ENCODE measurements around the gene SLC29A3. TPM values are rescaled to one million over a fixed set of nuclear protein-coding genes. Genes with fewer than 3 reads are reported as not detected.

SLC29A3 gene
- total RNA-seq, 2 donors from 2014 or later: 2.5 to 3.6 TPM

DNA sequence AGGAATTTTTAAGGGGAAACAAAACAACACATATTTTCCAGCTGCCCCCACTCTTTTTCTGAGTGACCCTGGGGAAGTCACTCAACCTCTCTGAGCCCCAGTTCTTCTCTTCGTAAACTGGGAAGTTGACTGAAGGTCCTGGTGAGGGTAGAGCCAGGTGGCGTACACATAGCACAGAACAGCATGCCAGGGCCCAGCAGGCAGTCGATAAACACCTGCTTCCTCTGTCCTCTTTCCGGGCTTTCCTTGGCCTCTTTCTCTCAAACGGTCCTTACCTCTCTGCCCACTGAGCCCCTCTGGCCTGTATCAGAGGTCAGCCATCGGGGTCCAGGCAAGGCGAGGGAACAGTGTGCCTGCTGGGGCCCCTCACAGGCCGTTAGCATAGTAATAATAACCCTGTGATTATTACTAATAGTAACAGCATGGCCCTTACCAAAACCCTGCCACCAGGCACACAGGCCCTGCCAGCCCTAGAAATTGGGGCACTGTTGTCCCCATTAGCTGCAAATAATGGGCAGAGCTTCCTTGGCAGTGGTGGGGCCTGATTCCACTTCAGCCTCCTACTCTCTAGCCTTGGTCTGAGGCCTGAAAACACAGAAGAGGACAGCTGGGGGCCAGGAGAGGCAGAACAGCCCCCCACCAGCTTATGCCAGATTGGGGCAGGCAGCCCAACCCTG, 37.3 kb upstream of the SLC29A3 start:
- no peak for ATAC-seq
- intact Hi-C loops (cut with DNase I): loop anchor here in 1 of 2 donors (5.0 kb wide), 1 partner anchor 374 kb away; no protein-coding TSS in a partner anchor
- no peak for DNase-seq

DNA sequence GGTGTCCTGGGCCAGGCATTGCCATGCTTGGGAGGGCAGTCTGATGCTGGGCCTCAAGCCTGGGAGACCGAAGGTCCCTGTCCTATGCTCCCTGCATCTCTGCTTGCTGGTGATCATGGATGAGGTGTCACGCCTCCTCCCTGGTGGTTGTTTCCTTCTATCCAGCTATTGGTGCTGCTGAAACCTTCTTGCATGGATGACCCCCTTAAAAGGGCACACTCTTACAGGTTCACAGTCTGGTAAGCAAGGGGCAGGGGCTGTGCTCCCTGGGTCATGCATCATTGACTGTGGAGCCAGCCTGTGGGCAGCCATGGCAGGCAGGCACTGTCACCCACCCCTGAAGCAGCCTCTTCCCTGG, 36.8 kb upstream of the SLC29A3 start:
- intact Hi-C loops (cut with DNase I): loop anchor here in 1 of 2 donors (5.0 kb wide), 1 partner anchor 375 kb away; no protein-coding TSS in a partner anchor
- DNase-seq (no peak), ATAC-seq (no peak)

DNA sequence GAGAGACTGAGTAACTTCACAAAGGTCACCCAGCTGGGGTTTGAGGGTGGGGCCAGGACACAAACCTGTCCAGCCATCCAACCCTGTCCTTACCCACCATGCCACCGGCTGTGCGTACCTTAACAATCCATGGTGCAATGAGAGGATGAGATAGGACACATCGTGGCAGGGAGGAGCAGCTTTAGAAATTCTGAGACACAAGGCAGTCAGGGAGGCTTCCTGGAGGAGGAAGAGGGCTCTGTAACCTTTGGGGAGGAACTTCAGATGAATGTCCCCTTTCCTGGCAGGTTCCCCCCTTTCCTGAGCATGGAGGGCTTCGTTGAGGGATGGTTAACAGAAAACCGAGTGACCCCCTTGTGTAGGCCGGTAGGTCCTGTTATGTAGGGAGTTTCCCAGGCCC, 35.6 kb upstream of the SLC29A3 start:
- DNase-seq (no peak), ATAC-seq (no peak)
- intact Hi-C loops (cut with DNase I): loop anchor here in 1 of 2 donors (5.0 kb wide), 1 partner anchor 376 kb away; no protein-coding TSS in a partner anchor

DNA sequence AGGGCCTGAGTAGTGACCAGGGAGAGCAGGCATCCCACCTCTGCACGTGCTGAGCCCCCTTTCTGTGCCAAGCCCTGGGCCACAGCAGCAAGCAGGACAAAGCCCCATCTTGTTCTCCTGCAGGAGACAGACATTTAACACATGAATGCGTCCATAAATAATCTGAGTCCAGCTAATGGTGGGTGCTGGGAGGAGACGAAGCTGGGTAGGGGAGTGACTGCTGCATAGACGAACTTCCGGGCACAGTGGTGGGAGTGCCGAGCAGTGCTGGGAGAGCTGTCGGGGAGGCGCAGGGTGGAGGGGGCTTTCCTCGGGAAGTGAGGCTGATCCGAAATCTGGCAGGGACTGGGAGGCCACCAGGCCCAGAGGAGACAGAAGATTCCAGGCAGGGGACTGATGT, 35.2 kb upstream of the SLC29A3 start:
- DNase-seq: no peak
- no peak for ATAC-seq
- intact Hi-C loops (cut with DNase I): loop anchor here (2.0 to 5.0 kb wide), 3 partner anchors 357 to 381 kb away; no protein-coding TSS in a partner anchor

DNA sequence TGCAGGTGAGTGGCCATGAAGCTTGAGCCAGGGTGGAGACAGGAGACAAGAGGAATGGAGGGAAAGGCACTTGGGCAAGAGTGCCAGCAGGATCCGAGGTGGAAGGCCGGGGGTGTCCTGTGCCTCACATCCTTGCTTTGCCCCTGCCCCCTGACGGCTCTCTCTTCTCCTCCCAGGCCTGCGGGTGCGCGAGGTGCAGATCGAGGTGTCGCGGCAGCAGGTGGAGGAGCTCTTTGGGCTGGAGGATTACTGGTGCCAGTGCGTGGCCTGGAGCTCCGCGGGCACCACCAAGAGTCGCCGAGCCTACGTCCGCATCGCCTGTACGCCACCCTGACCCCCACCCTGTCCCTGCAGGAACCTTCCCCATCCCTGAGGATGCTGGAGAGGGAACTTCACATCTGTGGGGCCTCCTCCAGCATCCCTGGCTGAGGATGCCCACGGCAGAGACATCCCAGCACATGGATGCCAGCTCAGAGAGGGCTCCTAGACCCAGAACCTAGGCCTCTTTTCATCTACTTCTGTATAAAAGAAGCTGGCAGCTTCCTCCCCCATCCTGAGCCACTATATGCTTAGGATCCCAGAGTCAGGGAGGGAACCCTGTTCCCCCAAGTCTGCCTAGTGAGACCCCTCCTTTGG, 34.4 kb upstream of the SLC29A3 start:
- ATAC-seq (no peak), DNase-seq (no peak)
- intact Hi-C loops (cut with DNase I): loop anchor here (2.0 to 5.0 kb wide), 4 partner anchors 357 to 382 kb away; no protein-coding TSS in a partner anchor

DNA sequence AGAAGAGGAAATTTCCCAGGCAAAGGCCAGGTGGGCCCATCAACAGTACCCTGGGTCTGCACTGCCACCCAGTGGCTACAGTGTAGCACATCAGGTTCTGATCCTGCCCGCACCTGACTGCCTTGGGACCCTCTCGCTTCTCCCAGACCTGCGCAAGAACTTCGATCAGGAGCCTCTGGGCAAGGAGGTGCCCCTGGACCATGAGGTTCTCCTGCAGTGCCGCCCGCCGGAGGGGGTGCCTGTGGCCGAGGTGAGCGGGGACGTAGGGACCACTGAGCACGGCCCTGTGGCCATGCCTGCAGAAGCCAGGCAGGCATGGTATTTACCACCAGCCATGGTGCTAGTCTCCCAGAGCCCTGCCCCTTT, 33.9 kb upstream of the SLC29A3 start:
- intact Hi-C loops (cut with DNase I): loop anchor here (2.0 to 5.0 kb wide), 3 partner anchors 358 to 382 kb away; no protein-coding TSS in a partner anchor
- ATAC-seq (peak; percentile 61 to 64), DNase-seq (peak; percentile 56)

DNA sequence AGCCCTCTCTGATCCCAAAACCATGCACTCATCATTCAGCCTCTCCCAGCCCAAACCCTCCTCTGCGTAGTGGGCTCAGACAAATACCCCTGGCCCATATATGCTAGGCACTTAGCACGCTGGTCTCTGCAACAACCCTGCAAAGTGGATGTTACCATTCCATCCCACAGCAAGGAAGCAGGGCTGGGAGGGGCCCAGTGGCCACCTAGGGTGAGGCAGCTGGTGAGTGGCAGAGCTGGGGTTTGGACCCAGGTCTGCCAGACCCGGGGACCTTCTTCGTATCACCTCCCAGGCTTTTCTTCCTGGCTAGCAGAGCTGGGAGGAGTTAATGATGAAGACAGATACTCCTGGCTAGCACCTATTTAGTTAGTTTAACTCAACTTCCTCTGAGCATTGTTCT, 33.1 kb upstream of the SLC29A3 start:
- DNase-seq (no peak), ATAC-seq (no peak)
- intact Hi-C loops (cut with DNase I): loop anchor here (2.0 to 5.0 kb wide), 3 partner anchors 359 to 383 kb away; no protein-coding TSS in a partner anchor

DNA sequence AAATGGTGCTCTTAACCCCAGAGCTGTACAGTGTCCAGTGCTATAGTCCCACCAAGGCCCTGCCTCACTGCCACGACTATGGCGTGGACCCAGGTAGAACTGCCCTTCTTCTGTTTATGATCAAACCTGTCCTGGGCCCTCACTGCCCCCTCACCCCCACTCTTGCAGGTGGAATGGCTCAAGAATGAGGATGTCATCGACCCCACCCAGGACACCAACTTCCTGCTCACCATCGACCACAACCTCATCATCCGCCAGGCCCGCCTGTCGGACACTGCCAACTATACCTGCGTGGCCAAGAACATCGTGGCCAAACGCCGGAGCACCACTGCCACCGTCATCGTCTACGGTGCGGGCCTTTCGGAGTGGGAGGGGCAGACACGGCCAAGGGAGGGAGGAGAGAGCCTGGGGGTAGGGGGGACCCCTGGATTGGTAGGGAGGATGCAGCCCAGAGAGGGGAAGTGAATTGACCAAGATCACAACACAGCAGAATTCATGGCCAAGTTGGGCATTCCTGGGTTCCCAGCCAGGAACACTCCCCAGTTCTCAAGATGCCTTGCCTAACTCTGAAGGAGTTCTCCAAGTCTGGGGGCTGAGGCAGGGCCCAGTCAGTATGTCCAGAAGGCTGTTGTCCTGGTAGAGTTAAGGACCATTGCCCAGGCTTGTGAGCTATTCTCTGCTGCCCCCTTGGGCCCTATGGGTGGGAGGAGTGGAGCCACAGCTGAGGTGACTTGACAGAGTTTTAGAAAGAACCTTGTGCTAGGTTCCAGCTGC, 32.4 kb upstream of the SLC29A3 start:
- intact Hi-C loops (cut with DNase I): loop anchor here in 1 of 2 donors (5.0 kb wide), 1 partner anchor 359 kb away; no protein-coding TSS in a partner anchor
- no peak for ATAC-seq
- no peak for DNase-seq

DNA sequence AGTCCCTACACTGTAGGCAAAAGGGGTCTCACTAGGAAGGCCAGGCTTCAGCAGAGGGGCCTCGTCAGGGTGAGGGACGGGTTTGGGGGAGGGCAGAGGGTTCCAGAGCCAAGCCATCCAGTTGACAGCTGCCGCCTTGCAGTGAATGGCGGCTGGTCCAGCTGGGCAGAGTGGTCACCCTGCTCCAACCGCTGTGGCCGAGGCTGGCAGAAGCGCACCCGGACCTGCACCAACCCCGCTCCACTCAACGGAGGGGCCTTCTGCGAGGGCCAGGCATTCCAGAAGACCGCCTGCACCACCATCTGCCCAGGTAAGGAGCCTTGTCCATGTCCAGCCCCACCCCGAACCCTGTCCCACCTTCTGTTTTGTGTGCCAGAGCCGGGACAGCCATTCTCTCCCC, 31.6 kb upstream of the SLC29A3 start:
- ATAC-seq: no peak
- intact Hi-C loops (cut with DNase I): loop anchor here in 1 of 2 donors (5.0 kb wide), 1 partner anchor 360 kb away; no protein-coding TSS in a partner anchor
- no peak for DNase-seq

DNA sequence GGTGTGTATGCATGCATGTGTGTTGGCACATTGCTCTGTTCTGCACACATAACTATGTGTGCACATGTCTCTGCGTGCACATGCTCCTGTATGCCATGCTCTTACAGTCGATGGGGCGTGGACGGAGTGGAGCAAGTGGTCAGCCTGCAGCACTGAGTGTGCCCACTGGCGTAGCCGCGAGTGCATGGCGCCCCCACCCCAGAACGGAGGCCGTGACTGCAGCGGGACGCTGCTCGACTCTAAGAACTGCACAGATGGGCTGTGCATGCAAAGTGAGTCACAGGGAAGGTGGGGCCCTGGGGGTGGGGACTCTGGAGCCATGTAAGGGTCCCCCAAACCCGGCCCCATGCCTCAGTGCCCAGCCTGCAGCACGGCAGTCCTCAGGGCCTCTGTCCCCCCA, 30.6 kb upstream of the SLC29A3 start:
- intact Hi-C loops (cut with DNase I): loop anchor here in 1 of 2 donors (5.0 kb wide), 1 partner anchor 361 kb away; no protein-coding TSS in a partner anchor
- DNase-seq (no peak), ATAC-seq (no peak)

DNA sequence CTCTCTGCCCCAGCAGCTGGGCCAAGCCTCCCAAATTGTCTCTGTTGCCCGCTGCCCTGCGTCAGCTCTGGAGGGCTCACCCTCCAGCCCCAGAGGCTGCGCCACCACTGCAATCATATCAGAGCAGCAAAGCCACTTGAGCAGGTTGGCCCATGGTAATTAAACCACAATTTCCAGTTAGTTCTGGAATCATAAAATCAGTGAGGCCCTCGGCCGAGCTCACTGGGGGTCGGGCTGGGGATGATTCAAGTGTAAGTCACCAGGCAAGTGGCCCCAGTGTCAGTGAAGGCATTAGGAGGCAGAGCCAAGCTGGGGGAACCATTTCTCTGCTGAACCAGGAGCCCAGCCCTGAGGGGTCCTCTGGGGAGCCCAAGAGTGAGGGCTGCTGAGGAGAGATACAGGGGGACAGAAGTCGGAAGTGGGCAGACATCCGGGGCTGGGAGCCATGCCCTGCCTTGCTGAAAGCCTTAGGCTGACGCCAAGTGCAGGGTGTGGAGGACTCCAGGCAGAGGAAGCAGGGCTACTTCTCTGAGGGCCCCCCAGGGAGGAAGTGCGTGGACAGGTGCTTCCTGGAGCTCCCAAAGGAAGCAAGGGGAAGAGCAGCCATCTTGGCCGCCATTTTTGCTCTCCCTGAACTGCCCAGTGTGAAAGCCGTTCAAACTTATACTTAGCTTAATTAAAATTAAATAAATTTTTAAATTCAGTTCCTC, 29.5 kb upstream of the SLC29A3 start:
- intact Hi-C loops (cut with DNase I): loop anchor here in 1 of 2 donors (5.0 kb wide), 1 partner anchor 362 kb away; no protein-coding TSS in a partner anchor
- ATAC-seq: no peak

DNA sequence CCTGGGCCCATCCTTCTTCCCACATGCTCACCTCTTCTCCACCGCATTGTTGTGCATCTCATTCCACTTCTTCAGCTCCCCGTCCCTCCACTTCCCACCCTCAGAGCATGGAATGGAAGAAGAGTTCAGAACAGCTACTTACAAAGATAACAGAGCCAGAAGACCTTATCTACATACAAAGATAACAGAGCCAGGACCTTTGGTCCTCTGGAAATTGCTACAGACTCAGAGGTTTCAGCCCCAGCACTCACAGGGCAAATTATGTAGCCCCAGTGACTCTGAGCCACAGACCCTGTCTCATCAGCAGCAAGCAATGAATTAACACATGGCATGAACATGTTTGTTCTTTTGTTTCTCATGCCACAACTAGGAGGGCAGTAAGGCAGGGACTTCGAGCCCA, 28.7 kb upstream of the SLC29A3 start:
- ATAC-seq (no peak), DNase-seq (no peak)
- intact Hi-C loops (cut with DNase I): no loop called here

More for the DNA sequence above, 29.5 kb upstream of the SLC29A3 start:
- no peak for DNase-seq

DNA sequence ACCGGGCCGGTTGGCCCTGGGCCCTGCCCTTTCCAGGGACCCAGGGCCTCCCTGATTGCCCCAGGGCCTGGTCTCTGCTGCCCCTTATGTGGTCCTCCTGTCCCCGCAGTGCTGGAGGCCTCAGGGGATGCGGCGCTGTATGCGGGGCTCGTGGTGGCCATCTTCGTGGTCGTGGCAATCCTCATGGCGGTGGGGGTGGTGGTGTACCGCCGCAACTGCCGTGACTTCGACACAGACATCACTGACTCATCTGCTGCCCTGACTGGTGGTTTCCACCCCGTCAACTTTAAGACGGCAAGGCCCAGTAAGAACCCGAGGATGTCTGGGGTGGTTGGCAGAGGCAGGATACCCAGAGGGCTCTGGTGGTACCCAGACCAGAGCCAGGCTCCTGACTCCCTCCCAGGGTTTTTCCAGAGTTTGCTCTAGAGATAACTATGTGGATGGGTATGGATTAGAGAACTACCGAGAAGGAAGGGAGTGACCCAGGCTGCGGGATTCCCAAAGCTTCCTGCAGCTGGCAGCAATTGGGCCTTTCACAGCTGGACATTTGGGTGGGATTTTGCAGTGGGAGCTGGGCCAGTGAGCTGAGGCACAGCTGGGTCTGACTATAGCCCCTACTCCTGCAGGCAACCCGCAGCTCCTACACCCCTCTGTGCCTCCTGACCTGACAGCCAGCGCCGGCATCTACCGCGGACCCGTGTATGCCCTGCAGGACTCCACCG, 28.1 kb upstream of the SLC29A3 start:
- intact Hi-C loops (cut with DNase I): no loop called here
- ATAC-seq: no peak
- DNase-seq: no peak

DNA sequence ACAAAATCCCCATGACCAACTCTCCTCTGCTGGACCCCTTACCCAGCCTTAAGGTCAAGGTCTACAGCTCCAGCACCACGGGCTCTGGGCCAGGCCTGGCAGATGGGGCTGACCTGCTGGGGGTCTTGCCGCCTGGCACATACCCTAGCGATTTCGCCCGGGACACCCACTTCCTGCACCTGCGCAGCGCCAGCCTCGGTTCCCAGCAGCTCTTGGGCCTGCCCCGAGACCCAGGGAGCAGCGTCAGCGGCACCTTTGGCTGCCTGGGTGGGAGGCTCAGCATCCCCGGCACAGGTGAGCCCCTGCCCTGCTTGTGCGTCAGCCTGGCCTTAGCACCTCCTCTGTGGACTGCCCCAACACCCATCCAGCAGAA, 27.5 kb upstream of the SLC29A3 start:
- intact Hi-C loops (cut with DNase I): no loop called here
- DNase-seq (no peak), ATAC-seq (no peak)

DNA sequence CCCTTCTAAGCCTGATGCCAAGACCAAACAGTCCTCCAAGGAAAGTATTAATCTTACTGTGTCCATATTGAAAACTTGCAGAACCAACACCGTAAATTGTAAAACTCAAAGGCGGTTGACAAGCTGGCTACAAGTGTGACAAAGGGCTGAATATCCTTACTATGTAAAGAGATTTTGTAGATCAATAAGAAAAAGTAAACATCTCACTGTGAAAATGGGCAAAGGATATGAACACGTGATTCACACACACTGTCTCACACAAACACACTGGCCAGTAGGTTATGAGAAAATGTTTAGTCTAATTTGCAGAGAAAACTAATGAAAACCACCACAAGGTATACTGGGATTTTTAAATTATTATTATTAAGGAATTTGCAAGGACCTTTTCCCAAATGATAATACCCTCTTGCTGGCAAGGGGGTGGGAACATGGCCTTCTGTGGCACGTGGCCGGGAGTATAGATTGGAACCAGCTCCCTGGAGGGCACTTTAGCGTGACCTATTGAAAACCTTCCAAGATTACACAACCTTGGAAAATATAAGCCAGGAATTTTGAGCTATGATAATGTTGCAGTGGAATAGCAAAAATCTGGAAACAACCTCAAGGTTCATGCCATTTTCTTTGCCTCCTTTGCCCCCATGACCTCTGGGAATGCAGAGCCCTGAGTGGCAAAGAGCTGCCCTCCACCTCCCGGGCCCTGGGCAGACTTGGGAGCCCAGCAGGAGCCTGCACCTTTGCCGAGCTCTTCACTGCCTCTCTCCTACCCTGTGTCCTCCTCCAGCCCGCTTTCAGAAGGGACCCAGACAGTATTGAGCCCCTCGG, 26.2 kb upstream of the SLC29A3 start:
- DNase-seq: no peak
- ATAC-seq: no peak
- intact Hi-C loops (cut with DNase I): no loop called here

DNA sequence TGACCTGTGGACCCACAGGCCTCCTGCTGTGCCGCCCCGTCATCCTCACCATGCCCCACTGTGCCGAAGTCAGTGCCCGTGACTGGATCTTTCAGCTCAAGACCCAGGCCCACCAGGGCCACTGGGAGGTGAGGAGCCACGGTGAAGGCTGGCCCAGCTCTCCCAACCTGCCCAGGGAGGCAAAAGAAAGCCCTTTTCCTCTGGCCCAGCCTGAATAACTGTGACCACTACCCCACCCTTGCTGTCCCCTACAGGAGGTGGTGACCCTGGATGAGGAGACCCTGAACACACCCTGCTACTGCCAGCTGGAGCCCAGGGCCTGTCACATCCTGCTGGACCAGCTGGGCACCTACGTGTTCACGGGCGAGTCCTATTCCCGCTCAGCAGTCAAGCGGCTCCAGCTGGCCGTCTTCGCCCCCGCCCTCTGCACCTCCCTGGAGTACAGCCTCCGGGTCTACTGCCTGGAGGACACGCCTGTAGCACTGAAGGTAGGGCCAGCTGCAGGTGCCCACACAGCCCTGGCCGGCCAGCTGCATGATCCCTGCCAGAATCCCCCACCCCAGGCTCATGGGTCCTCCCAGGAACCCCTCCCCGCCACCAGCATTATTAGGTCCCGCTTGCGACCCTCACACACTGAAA, 25.5 kb upstream of the SLC29A3 start:
- DNase-seq (no peak), ATAC-seq (peak in 1 of 2 donors; percentile 42)
- intact Hi-C loops (cut with DNase I): no loop called here

DNA sequence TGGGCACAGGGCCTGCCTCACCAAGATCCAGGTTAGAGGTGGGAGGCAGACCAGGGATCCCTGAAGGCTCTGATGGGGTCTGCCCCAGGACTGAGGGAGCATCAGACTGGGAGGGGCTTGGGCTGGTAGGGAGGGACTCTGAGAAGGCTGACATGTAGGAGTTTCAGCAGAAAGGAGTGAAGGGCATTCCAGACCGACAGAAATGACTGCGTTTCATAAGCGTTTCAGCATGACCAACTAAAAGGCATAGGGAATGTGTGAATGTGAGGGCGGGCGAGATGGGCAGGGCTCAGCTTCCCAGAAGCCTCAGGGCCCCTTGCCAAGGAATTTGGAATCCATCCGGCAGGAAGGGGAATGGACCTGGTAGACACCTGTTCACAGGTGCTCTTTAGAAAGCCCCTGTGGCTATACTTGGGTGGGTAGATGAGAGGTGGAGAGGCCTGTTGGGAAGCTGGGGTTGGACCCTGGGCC, 24.9 kb upstream of the SLC29A3 start:
- ATAC-seq: peak in 1 of 2 donors; percentile 65
- intact Hi-C loops (cut with DNase I): no loop called here
- DNase-seq: no peak

Data from left cardiac atrium (tissue), 4 donors.